ENCODE data around the gene FAM180A.
"Not testable (repeated sequence)": the region's sequence is repeated elsewhere in the genome, so short reads cannot be mapped to it uniquely, and the experiment has no call there.

Gene FAM180A

GRCh38 chr7:135748770-135749169 is at the start of gene FAM180A:
Gene FAM180A (minus strand): TSS chr7:135748813. CDS start chr7:135748580, 233 bp downstream.
- no peak for DNase-seq

GRCh38 chr7:135798095-135798494 is 49.5 kb upstream of the FAM180A start:
- DNase-seq, result no peak

GRCh38 chr7:135795846-135796570 is 47.4 kb upstream of the FAM180A start:
- no peak for DNase-seq

GRCh38 chr7:135793841-135794240 is 45.2 kb upstream of the FAM180A start:
- DNase-seq, result no peak

- no peak for DNase-seq
Observed at GRCh38 chr7:135792866-135793265, 44.3 kb upstream of the FAM180A start.

- DNase-seq, result no peak
Observed at GRCh38 chr7:135792363-135792668, 43.7 kb upstream of the FAM180A start.

GRCh38 chr7:135791543-135792362 is 43.1 kb upstream of the FAM180A start:
- DNase-seq, result no peak

- DNase-seq, result no peak
Observed at GRCh38 chr7:135790371-135790977, 41.9 kb upstream of the FAM180A start.

- DNase-seq, result no peak
Observed at GRCh38 chr7:135789956-135790355, 41.3 kb upstream of the FAM180A start.

GRCh38 chr7:135789431-135789830 is 40.8 kb upstream of the FAM180A start:
- no peak for DNase-seq

- DNase-seq, result no peak
Observed at GRCh38 chr7:135786911-135787310, 38.3 kb upstream of the FAM180A start.

GRCh38 chr7:135785065-135785464 is 36.5 kb upstream of the FAM180A start:
- no peak for DNase-seq

GRCh38 chr7:135784013-135784412 is 35.4 kb upstream of the FAM180A start:
- DNase-seq, result no peak

- no peak for DNase-seq
Observed at GRCh38 chr7:135782801-135783200, 34.2 kb upstream of the FAM180A start.

- DNase-seq, result no peak
Observed at GRCh38 chr7:135782377-135782776, 33.8 kb upstream of the FAM180A start.

GRCh38 chr7:135777626-135778398 is 29.2 kb upstream of the FAM180A start:
- DNase-seq, result no peak

GRCh38 chr7:135775915-135776314 is 27.3 kb upstream of the FAM180A start:
- DNase-seq, result not testable (repeated sequence)

GRCh38 chr7:135775230-135775629 is 26.6 kb upstream of the FAM180A start:
- DNase-seq, result no peak

GRCh38 chr7:135774284-135774683 is 25.7 kb upstream of the FAM180A start:
- DNase-seq, result no peak

GRCh38 chr7:135773464-135773863 is 24.9 kb upstream of the FAM180A start:
- DNase-seq, result no peak

- DNase-seq, result no peak
Observed at GRCh38 chr7:135772639-135773222, 24.1 kb upstream of the FAM180A start.

- DNase-seq, result no peak
Observed at GRCh38 chr7:135771961-135772638, 23.5 kb upstream of the FAM180A start.

All from activated CD4-positive, alpha-beta T cell treated with anti-CD3 and anti-CD28 coated beads, Interleukin-10, Interleukin-2, amounts not matched to agents 100 ng/mL and 50 ng/mL, durations not matched to agents 16 hours and 8 hours (primary cell).